ENCODE results near the gene DPH7. TPM values are rescaled to one million over a fixed set of nuclear protein-coding genes. Genes with fewer than 3 reads are reported as not detected.

The DPH7 gene
- total RNA-seq, 1 donor from 2014 or later: 32.2 TPM

DNA sequence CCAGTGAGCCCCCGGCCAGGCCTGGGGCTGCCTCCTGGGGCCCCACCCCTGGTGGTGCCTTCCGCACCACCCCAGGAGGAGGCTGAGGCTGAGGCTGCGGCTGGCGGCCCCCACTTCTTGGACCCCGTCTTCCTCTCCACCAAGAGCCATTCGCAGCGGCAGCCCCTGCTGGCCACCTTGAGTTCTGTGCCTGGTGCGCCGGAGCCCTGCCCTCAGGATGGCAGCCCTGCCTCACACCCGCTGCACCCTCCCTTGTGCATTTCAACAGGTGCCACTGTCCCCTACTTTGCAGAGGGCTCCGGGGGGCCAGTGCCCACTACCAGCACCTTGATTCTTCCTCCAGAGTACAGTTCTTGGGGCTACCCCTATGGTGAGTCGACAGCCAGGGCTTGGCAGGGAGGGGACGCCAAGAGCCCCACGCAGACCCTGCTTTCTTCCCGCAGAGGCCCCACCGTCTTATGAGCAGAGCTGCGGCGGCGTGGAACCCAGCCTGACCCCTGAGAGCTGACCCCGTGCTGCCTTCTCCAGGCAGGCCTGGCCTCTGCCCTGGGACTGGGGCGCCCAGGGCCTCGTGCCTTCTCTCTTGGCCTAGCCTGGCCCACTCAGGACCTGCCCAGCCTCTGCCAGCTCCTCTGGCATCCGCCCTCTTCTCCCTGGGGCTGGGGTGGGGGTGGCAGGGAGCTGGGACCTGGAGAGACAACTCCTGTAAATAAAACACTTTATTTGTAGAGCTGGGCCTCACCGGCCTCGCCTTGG lies 36.1 kb upstream of the DPH7 start:
- H3K27me3 Mint-ChIP-seq (ENCODE audit: unreplicated experiment): peaks cover 10% of the 10 kb centered on the region
- TF ChIP-seq, protein P1, sequence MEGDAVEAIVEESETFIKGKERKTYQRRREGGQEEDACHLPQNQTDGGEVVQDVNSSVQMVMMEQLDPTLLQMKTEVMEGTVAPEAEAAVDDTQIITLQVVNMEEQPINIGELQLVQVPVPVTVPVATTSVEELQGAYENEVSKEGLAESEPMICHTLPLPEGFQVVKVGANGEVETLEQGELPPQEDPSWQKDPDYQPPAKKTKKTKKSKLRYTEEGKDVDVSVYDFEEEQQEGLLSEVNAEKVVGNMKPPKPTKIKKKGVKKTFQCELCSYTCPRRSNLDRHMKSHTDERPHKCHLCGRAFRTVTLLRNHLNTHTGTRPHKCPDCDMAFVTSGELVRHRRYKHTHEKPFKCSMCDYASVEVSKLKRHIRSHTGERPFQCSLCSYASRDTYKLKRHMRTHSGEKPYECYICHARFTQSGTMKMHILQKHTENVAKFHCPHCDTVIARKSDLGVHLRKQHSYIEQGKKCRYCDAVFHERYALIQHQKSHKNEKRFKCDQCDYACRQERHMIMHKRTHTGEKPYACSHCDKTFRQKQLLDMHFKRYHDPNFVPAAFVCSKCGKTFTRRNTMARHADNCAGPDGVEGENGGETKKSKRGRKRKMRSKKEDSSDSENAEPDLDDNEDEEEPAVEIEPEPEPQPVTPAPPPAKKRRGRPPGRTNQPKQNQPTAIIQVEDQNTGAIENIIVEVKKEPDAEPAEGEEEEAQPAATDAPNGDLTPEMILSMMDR (IDR thresholded peaks at IDR 0.05; ENCODE audit: unreplicated experiment): no peak
- DNase-seq (ENCODE audit: low spot score): no peak
- no peak overlapping the region for H3K27ac Mint-ChIP-seq (ENCODE audit: unreplicated experiment)
- H3K9me3 Mint-ChIP-seq (ENCODE audit: unreplicated experiment): no peaks in the 10 kb centered on the region
- peaks cover 5% of the 10 kb centered on the region for H3K36me3 Mint-ChIP-seq (ENCODE audit: low read depth, unreplicated experiment)
- H3K4me3 Mint-ChIP-seq (ENCODE audit: unreplicated experiment): no peak overlapping the region
- peaks cover 21% of the 10 kb centered on the region for H3K4me1 Mint-ChIP-seq (ENCODE audit: unreplicated experiment)

DNA sequence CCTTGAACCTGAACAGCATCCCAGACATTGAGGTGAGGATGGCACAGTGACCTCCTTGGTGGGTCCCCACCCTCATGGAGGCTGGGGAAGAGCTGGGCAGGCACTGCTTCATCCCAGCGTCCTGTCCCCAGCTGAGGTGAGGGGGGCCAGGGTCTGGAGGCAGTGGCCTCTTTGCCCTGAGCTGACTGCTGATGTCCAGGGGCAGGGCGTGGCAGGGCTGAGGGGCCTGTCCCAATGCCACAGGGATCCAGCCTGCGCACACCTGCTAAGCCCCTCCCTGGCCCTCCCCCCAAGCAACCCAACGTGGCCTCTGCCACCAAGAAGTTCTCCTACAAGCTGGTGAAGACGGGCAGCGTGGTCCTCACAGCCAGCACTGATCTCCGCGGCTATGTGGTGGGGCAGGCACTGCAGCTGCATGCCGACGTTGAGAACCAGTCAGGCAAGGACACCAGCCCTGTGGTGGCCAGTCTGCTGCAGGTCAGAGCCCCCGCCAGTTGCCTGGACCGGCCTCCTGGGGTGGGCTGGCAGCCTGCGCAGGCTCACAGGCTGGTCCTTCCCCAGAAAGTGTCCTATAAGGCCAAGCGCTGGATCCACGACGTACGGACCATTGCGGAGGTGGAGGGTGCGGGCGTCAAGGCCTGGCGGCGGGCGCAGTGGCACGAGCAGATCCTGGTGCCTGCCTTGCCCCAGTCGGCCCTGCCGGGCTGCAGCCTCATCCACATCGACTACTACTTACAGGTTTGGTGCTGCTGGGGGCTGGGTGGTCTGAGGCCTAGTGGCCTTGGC lies 35.2 kb upstream of the DPH7 start:
- H3K4me1 Mint-ChIP-seq (ENCODE audit: unreplicated experiment): peaks cover 16% of the 10 kb centered on the region
- peaks cover 7% of the 10 kb centered on the region for H3K27me3 Mint-ChIP-seq (ENCODE audit: unreplicated experiment)
- H3K36me3 Mint-ChIP-seq (ENCODE audit: low read depth, unreplicated experiment): peaks cover 5% of the 10 kb centered on the region
- no peak overlapping the region for H3K4me3 Mint-ChIP-seq (ENCODE audit: unreplicated experiment)
- no peak overlapping the region for H3K27ac Mint-ChIP-seq (ENCODE audit: unreplicated experiment)
- TF ChIP-seq, protein P1 (IDR thresholded peaks at IDR 0.05; ENCODE audit: unreplicated experiment): no peak
- H3K9me3 Mint-ChIP-seq (ENCODE audit: unreplicated experiment): no peaks in the 10 kb centered on the region
- DNase-seq (ENCODE audit: low spot score): no peak

DNA sequence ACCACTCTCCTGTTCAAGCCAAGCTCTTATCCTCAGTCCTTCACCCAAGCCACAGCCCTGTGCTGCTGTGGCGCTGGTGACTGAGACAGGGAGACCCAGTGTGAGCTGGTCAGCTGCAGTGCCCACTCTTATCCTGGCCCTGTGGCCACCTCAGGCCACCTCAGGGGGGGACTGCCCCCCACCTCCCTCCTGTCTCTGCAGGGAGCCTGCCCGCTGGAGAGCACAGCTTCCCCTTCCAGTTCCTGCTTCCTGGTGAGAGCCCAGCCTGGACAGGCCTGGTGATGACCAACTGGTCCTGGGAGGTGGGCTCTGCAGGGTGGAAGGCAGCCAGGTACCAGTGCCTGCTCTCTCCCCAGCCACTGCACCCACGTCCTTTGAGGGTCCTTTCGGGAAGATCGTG lies 34.5 kb upstream of the DPH7 start:
- Mint-ChIP-seq H3K4me3 (ENCODE audit: unreplicated experiment) (no peak overlapping the region), H3K9me3 (ENCODE audit: unreplicated experiment) (no peaks in the 10 kb centered on the region), H3K4me1 (ENCODE audit: unreplicated experiment) (peaks cover 16% of the 10 kb centered on the region), H3K36me3 (ENCODE audit: low read depth, unreplicated experiment) (peaks cover 5% of the 10 kb centered on the region), H3K27ac (ENCODE audit: unreplicated experiment) (no peak overlapping the region), H3K27me3 (ENCODE audit: unreplicated experiment) (peaks cover 7% of the 10 kb centered on the region)
- DNase-seq (ENCODE audit: low spot score): no peak
- TF ChIP-seq, protein P1 (IDR thresholded peaks at IDR 0.05; ENCODE audit: unreplicated experiment): no peak

DNA sequence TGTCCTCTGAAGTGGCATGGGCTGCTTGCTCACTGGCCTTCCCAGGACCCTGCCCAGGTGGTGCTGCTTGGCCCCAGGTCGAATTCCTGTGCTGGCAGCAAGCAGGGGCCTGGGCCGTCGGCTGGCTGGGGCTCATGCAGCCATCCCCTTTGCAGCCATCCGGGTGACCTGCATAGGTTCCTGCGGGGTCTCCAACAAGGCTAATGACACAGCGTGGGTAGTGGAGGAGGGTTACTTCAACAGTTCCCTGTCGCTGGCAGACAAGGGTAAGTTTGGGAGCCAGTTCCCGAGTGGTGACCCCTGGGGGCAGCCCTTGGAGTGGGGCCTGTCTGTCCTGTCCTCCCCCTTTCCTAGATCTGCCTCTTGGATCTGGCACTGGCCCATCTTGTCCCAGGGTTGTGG lies 34.0 kb upstream of the DPH7 start:
- peaks cover 12% of the 10 kb centered on the region for H3K4me1 Mint-ChIP-seq (ENCODE audit: unreplicated experiment)
- TF ChIP-seq, protein P1 (IDR thresholded peaks at IDR 0.05; ENCODE audit: unreplicated experiment): no peak

More for the DNA sequence above, 34.0 kb upstream of the DPH7 start:
- H3K4me3 Mint-ChIP-seq (ENCODE audit: unreplicated experiment): no peak overlapping the region
- H3K9me3 Mint-ChIP-seq (ENCODE audit: unreplicated experiment): no peaks in the 10 kb centered on the region
- peaks cover 5% of the 10 kb centered on the region for H3K36me3 Mint-ChIP-seq (ENCODE audit: low read depth, unreplicated experiment)
- DNase-seq (ENCODE audit: low spot score): no peak
- peaks cover 7% of the 10 kb centered on the region for H3K27me3 Mint-ChIP-seq (ENCODE audit: unreplicated experiment)
- no peak overlapping the region for H3K27ac Mint-ChIP-seq (ENCODE audit: unreplicated experiment)
